Stimulated activated naive CD8-positive, alpha-beta T cell treated with anti-CD3 and anti-CD28 coated beads, Interleukin-15, amount 100 ng/mL, for 72 hours (primary cell): ENCODE results near the gene ARHGAP9.
A peak's percentile ranks its signal among the peaks of the same experiment; 100 is the strongest.

Experiments used
- ATAC-seq: fragments of 150-1000 bp; cut with Tn5 transposase; 2 replicates; pipeline ENCODE4 v1.10.0; 2021; ENCODE audit warnings: mild to moderate bottlenecking, moderate library complexity
- DNase-seq, 2 donors: peaks; one replicate each; pipeline ENCODE4 v3.0.0; 2021 to 2022
- H3K27ac Mint-ChIP-seq, 2 donors: one replicate each; pipeline ENCODE4 v1.8.0; 2022; ENCODE audit warnings: mild to moderate bottlenecking in 2 of 2, mixed read lengths in 2 of 2, moderate library complexity in 2 of 2
- H3K27me3 Mint-ChIP-seq: one replicate; pipeline ENCODE4 v1.8.0; 2022; ENCODE audit warnings: mixed read lengths
- H3K4me1 Mint-ChIP-seq: one replicate; pipeline ENCODE4 v1.8.0; 2022; ENCODE audit warnings: mild to moderate bottlenecking, mixed read lengths
- H3K4me3 Mint-ChIP-seq, 2 donors: one replicate each; pipeline ENCODE4 v1.8.0; 2022; ENCODE audit warnings: mild to moderate bottlenecking in 2 of 2, mixed read lengths in 2 of 2, moderate library complexity in 1 of 2
- H3K9me3 Mint-ChIP-seq, 2 donors: one replicate each; pipeline ENCODE4 v1.8.0; 2022; ENCODE audit warnings: mixed read lengths in 2 of 2

Gene ARHGAP9

DNA sequence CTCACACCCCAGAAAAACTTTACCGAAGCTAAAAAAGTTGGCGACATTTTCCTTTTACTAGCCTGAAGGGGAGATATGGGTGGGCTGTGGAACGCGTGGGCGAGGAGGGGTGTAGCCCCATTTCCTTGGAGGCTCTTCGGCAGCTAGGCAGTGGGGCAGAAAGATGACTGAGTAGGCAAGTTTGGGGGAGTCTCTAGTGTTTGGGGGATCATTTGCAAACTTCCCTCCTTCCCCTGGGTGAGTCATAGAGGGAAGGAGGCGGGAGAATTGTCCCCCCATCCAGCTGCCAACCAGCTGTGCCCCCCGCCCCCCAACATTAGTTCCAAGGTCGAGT is 17.8 kb downstream of the ARHGAP9 start:
- DNase-seq (no peak), ATAC-seq (no peak)
- Mint-ChIP-seq H3K27ac (no peak overlapping the region), H3K4me1 (peaks cover 89% of the 10 kb centered on the region), H3K4me3 (peak overlapping the region; percentile 81 to 86), H3K9me3 (no peaks in the 10 kb centered on the region), H3K27me3 (peaks cover 14% of the 10 kb centered on the region)

GRCh38 chr12:57461276-57461916 is 18.3 kb downstream of the ARHGAP9 start:
- H3K27me3 Mint-ChIP-seq = peaks cover 14% of the 10 kb centered on the region
- H3K27ac Mint-ChIP-seq = no peak overlapping the region
- peak overlapping the region; percentile 81 to 86 for H3K4me3 Mint-ChIP-seq
- peaks cover 94% of the 10 kb centered on the region for H3K4me1 Mint-ChIP-seq
- ATAC-seq (no peak), DNase-seq (peak in 1 of 2 donors; percentile 49)
- H3K9me3 Mint-ChIP-seq = no peaks in the 10 kb centered on the region

DNA sequence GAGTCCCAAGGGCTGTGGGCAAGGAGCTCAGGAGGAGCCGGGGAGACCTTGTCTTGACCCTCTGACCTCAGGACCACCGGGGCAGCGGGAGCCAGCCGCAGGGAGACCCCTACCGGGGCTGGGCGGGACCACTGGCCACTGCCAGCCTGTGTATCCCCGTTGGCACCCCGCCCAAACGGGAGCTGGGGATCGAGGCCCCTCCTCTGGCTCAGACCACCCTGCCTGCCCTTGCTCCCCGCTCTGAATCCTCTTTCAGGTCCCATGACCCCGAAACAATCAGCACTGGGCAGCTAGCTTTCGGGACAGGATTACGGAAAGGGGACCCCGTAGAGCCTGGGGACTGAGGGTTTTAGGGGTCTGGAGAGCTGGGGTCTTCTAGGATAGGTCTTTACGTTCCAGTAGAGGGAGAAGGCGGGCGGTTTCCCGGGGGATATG is 18.8 kb downstream of the ARHGAP9 start:
- Mint-ChIP-seq H3K4me1 (peaks cover 98% of the 10 kb centered on the region), H3K27me3 (peaks cover 14% of the 10 kb centered on the region), H3K9me3 (no peaks in the 10 kb centered on the region), H3K27ac (no peak overlapping the region), H3K4me3 (peak overlapping the region; percentile 81 to 86)
- DNase-seq (no peak), ATAC-seq (no peak)

DNA sequence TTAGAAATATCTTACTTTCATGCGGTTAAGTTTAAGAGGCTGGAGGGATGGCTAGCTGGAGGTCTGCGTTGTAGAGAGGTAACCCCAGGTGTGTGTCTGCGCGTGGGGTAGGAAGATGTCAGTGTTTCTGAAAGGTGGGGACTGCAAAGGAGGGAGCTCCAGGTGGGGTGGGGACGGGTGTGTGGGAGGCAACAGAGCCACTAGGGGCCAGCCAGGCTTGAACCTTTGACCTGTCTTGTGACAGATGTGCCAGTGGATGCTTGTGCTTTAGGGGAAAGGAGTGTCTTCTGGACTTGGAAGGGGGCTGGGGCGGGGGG is 19.2 kb downstream of the ARHGAP9 start:
- H3K4me3 Mint-ChIP-seq = peak overlapping the region; percentile 81 to 90
- no peak for DNase-seq
- H3K9me3 Mint-ChIP-seq = no peaks in the 10 kb centered on the region
- H3K27me3 Mint-ChIP-seq = peaks cover 14% of the 10 kb centered on the region
- H3K27ac Mint-ChIP-seq = no peak overlapping the region
- ATAC-seq = no peak
- peaks cover 98% of the 10 kb centered on the region for H3K4me1 Mint-ChIP-seq

GRCh38 chr12:57459750-57460467 is 19.8 kb downstream of the ARHGAP9 start, which contains the start of gene GLI1:
TSS of gene GLI1 (plus strand) at chr12:57459785. CDS start at chr12:57463692, 3,907 bp downstream.
- H3K27me3 Mint-ChIP-seq = peaks cover 14% of the 10 kb centered on the region
- no peak for DNase-seq

DNA sequence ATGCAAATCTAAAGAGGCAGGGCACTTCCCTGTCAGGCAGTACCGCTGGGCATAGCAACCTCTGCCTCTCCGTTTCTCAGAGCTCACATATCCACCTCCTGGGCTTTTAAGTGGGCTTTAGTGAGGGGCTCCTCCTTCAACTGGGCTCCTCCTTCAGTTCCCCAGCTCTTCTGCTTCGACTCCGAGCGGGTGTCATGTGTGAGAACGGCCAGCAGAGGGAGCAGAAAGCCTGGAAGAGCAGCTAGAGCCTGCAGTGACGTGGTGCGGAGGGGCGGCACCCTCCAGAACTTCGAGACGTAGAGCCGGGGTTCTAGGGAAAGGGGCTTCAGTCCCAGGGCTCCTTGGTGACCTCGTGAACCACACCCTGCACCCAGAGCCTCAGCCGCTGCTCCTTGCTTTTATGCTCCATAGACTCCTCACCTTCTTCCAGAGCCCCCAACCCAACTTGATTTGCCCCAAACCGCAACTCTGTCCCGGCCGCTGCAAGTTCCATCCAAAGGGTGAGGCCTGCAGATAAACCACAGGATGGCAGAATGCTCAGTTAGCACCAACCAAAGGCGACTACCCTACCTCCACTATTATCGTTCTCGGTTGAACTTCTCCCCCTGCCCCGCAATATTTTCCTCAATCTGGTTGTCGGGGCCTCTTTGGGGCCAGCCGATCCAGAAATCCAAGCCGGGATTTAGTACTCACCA is 20.5 kb downstream of the ARHGAP9 start:
- Mint-ChIP-seq H3K4me1 (peaks cover 96% of the 10 kb centered on the region), H3K4me3 (peak overlapping the region; percentile 90 to 95), H3K27ac (peak overlapping the region; percentile 89 to 98), H3K27me3 (peaks cover 14% of the 10 kb centered on the region), H3K9me3 (no peaks in the 10 kb centered on the region)
- ATAC-seq (peak; percentile 74), DNase-seq (peak; percentile 96 to 97)

More at GRCh38 chr12:57459750-57460467, 19.8 kb downstream of the ARHGAP9 start, which contains the start of gene GLI1:
- ATAC-seq = no peak
- H3K4me3 Mint-ChIP-seq = peak within 1 kb of the TSS; percentile 90 to 95
- H3K27ac Mint-ChIP-seq = peak within 1 kb of the TSS; percentile 89 to 98
- H3K4me1 Mint-ChIP-seq = peaks cover 97% of the 10 kb centered on the region
- no peaks in the 10 kb centered on the region for H3K9me3 Mint-ChIP-seq

GRCh38 chr12:57458665-57459054 is 21.0 kb downstream of the ARHGAP9 start:
- Mint-ChIP-seq H3K4me1 (peaks cover 91% of the 10 kb centered on the region), H3K27ac (peak overlapping the region; percentile 89 to 98), H3K27me3 (peaks cover 14% of the 10 kb centered on the region), H3K9me3 (no peaks in the 10 kb centered on the region), H3K4me3 (peak overlapping the region; percentile 90 to 95)
- ATAC-seq (no peak), DNase-seq (no peak)

DNA sequence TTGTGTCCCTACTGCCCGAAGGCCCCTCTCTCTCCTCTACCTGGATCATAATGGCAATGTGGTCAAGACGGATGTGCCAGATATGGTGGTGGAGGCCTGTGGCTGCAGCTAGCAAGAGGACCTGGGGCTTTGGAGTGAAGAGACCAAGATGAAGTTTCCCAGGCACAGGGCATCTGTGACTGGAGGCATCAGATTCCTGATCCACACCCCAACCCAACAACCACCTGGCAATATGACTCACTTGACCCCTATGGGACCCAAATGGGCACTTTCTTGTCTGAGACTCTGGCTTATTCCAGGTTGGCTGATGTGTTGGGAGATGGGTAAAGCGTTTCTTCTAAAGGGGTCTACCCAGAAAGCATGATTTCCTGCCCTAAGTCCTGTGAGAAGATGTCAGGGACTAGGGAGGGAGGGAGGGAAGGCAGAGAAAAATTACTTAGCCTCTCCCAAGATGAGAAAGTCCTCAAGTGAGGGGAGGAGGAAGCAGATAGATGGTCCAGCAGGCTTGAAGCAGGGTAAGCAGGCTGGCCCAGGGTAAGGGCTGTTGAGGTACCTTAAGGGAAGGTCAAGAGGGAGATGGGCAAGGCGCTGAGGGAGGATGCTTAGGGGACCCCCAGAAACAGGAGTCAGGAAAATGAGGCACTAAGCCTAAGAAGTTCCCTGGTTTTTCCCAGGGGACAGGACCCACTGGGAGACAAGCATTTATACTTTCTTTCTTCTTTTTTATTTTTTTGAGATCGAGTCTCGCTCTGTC is 22.8 kb downstream of the ARHGAP9 start:
- H3K27ac Mint-ChIP-seq = peak overlapping the region; percentile 19 to 59
- H3K9me3 Mint-ChIP-seq = no peaks in the 10 kb centered on the region
- peaks cover 87% of the 10 kb centered on the region for H3K4me1 Mint-ChIP-seq

DNA sequence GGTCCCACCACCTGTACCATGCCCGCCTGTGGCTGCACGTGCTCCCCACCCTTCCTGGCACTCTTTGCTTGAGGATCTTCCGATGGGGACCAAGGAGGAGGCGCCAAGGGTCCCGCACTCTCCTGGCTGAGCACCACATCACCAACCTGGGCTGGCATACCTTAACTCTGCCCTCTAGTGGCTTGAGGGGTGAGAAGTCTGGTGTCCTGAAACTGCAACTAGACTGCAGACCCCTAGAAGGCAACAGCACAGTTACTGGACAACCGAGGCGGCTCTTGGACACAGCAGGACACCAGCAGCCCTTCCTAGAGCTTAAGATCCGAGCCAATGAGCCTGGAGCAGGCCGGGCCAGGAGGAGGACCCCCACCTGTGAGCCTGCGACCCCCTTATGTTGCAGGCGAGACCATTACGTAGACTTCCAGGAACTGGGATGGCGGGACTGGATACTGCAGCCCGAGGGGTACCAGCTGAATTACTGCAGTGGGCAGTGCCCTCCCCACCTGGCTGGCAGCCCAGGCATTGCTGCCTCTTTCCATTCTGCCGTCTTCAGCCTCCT is 23.4 kb downstream of the ARHGAP9 start:
- Mint-ChIP-seq H3K27me3 (peaks cover 13% of the 10 kb centered on the region), H3K9me3 (no peaks in the 10 kb centered on the region), H3K4me1 (peaks cover 81% of the 10 kb centered on the region), H3K27ac (peak overlapping the region; percentile 36 to 97), H3K4me3 (peak overlapping the region; percentile 88 to 97)
- ATAC-seq (peak; percentile 57), DNase-seq (peak; percentile 69 to 77)

More for the DNA sequence above, 22.8 kb downstream of the ARHGAP9 start:
- Mint-ChIP-seq H3K4me3 (peak overlapping the region; percentile 88 to 97), H3K27me3 (peaks cover 14% of the 10 kb centered on the region)
- DNase-seq (no peak), ATAC-seq (no peak)

- peak overlapping the region; percentile 97 for H3K27ac Mint-ChIP-seq
- H3K4me1 Mint-ChIP-seq = peaks cover 75% of the 10 kb centered on the region
- H3K4me3 Mint-ChIP-seq = peak overlapping the region; percentile 88 to 97
- DNase-seq = peak in 1 of 2 donors; percentile 47
- no peaks in the 10 kb centered on the region for H3K9me3 Mint-ChIP-seq
- H3K27me3 Mint-ChIP-seq = peaks cover 6% of the 10 kb centered on the region
- peak; percentile 25 for ATAC-seq
Observed at GRCh38 chr12:57455374-57456144, 24.1 kb downstream of the ARHGAP9 start.

- no peaks in the 10 kb centered on the region for H3K27me3 Mint-ChIP-seq
- H3K4me1 Mint-ChIP-seq = peaks cover 68% of the 10 kb centered on the region
- no peaks in the 10 kb centered on the region for H3K9me3 Mint-ChIP-seq
- H3K27ac Mint-ChIP-seq = peak within 1 kb of the TSS; percentile 97
- peak within 1 kb of the TSS; percentile 88 to 97 for H3K4me3 Mint-ChIP-seq
- DNase-seq (peak; percentile 57 to 81), ATAC-seq (peak; percentile 63)
Observed at GRCh38 chr12:57454566-57455373, 24.9 kb downstream of the ARHGAP9 start, which contains the start of gene INHBE. TSS of gene INHBE (plus strand) at chr12:57455307. CDS start at chr12:57455537, 230 bp downstream.

DNA sequence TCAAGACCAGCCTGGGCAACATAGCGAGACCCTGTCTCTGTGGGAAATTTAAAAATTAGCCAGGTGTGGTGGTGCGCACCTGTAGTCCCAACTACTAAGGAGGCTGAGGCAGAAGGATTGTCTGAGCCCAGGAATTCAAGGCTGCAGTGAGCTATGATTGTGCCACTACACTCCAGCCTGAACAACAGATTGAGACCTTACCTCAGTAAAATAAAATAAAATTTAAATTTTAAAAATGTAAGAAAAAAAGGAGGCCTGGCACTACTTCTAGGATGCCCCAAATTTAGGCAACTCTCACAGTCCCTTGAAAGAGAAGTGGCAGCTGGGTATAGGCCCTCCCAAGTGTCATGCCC is 25.5 kb downstream of the ARHGAP9 start:
- no peak for ATAC-seq
- Mint-ChIP-seq H3K4me1 (peaks cover 62% of the 10 kb centered on the region), H3K27me3 (no peaks in the 10 kb centered on the region), H3K9me3 (no peaks in the 10 kb centered on the region), H3K27ac (peak overlapping the region; percentile 97), H3K4me3 (peak overlapping the region; percentile 88 to 97)
- DNase-seq = no peak

GRCh38 chr12:57452937-57453509 is 26.6 kb downstream of the ARHGAP9 start:
- Mint-ChIP-seq H3K27me3 (no peaks in the 10 kb centered on the region), H3K27ac (peak overlapping the region in 1 of 2 donors; percentile 93), H3K4me1 (peaks cover 51% of the 10 kb centered on the region), H3K4me3 (peak overlapping the region; percentile 22 to 36), H3K9me3 (no peaks in the 10 kb centered on the region)
- DNase-seq = peak in 1 of 2 donors; percentile 48
- ATAC-seq = no peak
